OCI-LY1 (cell line): Measurements from ENCODE around the gene BPIFB4.

Experiments
- H2AFZ ChIP-seq: fragments of 200-600 bp; sonication (generic), shearing (Covaris generic); 2 replicates; pipeline ENCODE4 v1.6.0; 2014; ENCODE audit warnings: antibody characterized with exemption, mild to moderate bottlenecking, low read length
- H3F3A ChIP-seq: fragments of 200-600 bp; sonication (generic), shearing (Covaris generic); 2 replicates; pipeline ENCODE4 v1.6.0; 2014; ENCODE audit warnings: mild to moderate bottlenecking, antibody characterized with exemption, low read length, moderate library complexity; ENCODE audit not compliant: insufficient read depth
- H3K27ac ChIP-seq: fragments of 200-600 bp; sonication (generic); 2 replicates; pipeline ENCODE4 v1.5.1; 2014; ENCODE audit warnings: low read length, mixed run types, mild to moderate bottlenecking, low read depth; ENCODE audit not compliant: poor library complexity, severe bottlenecking
- H3K27me3 ChIP-seq: fragments of 200-600 bp; sonication (generic); 2 replicates; pipeline ENCODE4 v1.6.0; 2014; ENCODE audit warnings: antibody characterized with exemption, mild to moderate bottlenecking, low read length, moderate library complexity; ENCODE audit not compliant: insufficient read depth
- H3K36me3 ChIP-seq: fragments of 200-600 bp; sonication (generic); 2 replicates; pipeline ENCODE4 v1.6.1; 2014; ENCODE audit warnings: mild to moderate bottlenecking, antibody characterized with exemption, low read length, moderate library complexity, mixed read lengths; ENCODE audit not compliant: insufficient read depth
- H3K4me1 ChIP-seq: fragments of 200-600 bp; sonication (generic); 2 replicates; pipeline ENCODE4 v1.5.1; 2014; ENCODE audit warnings: mild to moderate bottlenecking, low read length, moderate library complexity; ENCODE audit not compliant: insufficient read depth, severe bottlenecking
- H3K4me2 ChIP-seq: fragments of 200-600 bp; sonication (generic), shearing (Covaris generic); 2 replicates; pipeline ENCODE4 v1.6.1; 2014; ENCODE audit warnings: low read length
- H3K4me3 ChIP-seq: fragments of 200-600 bp; sonication (generic); 2 replicates; pipeline ENCODE4 v1.5.1; 2014; ENCODE audit warnings: low read length, low read depth, mild to moderate bottlenecking, mixed read lengths; ENCODE audit not compliant: poor library complexity, severe bottlenecking
- H3K79me2 ChIP-seq: fragments of 200-600 bp; shearing (Covaris generic); 2 replicates; pipeline ENCODE4 v1.6.1; 2016; ENCODE audit warnings: mixed run types, low read length, mixed read lengths; ENCODE audit not compliant: insufficient read depth
- H3K9ac ChIP-seq: fragments of 200-600 bp; sonication (generic), shearing (Covaris generic); 2 replicates; pipeline ENCODE4 v1.6.1; 2014; ENCODE audit warnings: mild to moderate bottlenecking, low read length, mixed read lengths
- H3K9me2 ChIP-seq: fragments of 200-600 bp; sonication (generic), shearing (Covaris generic); 2 replicates; pipeline ENCODE4 v1.6.1; 2014; ENCODE audit warnings: low read depth, mild to moderate bottlenecking, low read length, mixed read lengths
- H3K9me3 ChIP-seq: fragments of 200-600 bp; shearing (Covaris generic); 2 replicates; pipeline ENCODE4 v1.6.1; 2014; ENCODE audit warnings: low read length, mixed read lengths
- H4K20me1 ChIP-seq: fragments of 200-600 bp; sonication (generic), shearing (Covaris generic); 2 replicates; pipeline ENCODE4 v1.6.0; 2016; ENCODE audit warnings: mild to moderate bottlenecking, low read length; ENCODE audit not compliant: insufficient read depth
- EZH2 ChIP-seq: fragments of 200-600 bp; sonication (generic), shearing (Covaris generic); IDR thresholded peaks from 2 replicates; pipeline ENCODE4 v1.8.0; 2017; ENCODE audit warnings: borderline replicate concordance, mixed run types, mild to moderate bottlenecking, antibody characterized with exemption, low read length, moderate library complexity, mixed read lengths
- TF ChIP-seq, protein P1 (sequence below): fragments of 200-600 bp; sonication (generic), shearing (Covaris generic); IDR thresholded peaks from 2 replicates; pipeline ENCODE4 v1.5.1; 2017; ENCODE audit warnings: mild to moderate bottlenecking, antibody characterized with exemption, low read length, moderate library complexity, mixed read lengths

Gene BPIFB4

GRCh38 chr20:33059136-33059535 lies 20.3 kb upstream of the BPIFB4 start:
- TF ChIP-seq, protein P1, sequence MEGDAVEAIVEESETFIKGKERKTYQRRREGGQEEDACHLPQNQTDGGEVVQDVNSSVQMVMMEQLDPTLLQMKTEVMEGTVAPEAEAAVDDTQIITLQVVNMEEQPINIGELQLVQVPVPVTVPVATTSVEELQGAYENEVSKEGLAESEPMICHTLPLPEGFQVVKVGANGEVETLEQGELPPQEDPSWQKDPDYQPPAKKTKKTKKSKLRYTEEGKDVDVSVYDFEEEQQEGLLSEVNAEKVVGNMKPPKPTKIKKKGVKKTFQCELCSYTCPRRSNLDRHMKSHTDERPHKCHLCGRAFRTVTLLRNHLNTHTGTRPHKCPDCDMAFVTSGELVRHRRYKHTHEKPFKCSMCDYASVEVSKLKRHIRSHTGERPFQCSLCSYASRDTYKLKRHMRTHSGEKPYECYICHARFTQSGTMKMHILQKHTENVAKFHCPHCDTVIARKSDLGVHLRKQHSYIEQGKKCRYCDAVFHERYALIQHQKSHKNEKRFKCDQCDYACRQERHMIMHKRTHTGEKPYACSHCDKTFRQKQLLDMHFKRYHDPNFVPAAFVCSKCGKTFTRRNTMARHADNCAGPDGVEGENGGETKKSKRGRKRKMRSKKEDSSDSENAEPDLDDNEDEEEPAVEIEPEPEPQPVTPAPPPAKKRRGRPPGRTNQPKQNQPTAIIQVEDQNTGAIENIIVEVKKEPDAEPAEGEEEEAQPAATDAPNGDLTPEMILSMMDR: no peak
- TF ChIP-seq EZH2: no peak
- no peaks in the 10 kb centered on the region for H3K4me1 ChIP-seq
- no peaks in the 10 kb centered on the region for H3K36me3 ChIP-seq
- no peaks in the 10 kb centered on the region for H3K9me3 ChIP-seq
- no peak overlapping the region for H3K4me2 ChIP-seq
- H3K4me3 ChIP-seq: no peak overlapping the region
- H3F3A ChIP-seq: no peaks in the 10 kb centered on the region
- H3K9ac ChIP-seq: no peak overlapping the region
- no peak overlapping the region for H3K27ac ChIP-seq
- H2AFZ ChIP-seq: no peak overlapping the region
- H3K27me3 ChIP-seq: 0 out of 2 replicates have a peak, but pooled peaks cover 5% of the 10 kb centered on the region
- no peaks in the 10 kb centered on the region for H3K9me2 ChIP-seq
- H3K79me2 ChIP-seq: no peaks in the 10 kb centered on the region
- no peaks in the 10 kb centered on the region for H4K20me1 ChIP-seq

DNA sequence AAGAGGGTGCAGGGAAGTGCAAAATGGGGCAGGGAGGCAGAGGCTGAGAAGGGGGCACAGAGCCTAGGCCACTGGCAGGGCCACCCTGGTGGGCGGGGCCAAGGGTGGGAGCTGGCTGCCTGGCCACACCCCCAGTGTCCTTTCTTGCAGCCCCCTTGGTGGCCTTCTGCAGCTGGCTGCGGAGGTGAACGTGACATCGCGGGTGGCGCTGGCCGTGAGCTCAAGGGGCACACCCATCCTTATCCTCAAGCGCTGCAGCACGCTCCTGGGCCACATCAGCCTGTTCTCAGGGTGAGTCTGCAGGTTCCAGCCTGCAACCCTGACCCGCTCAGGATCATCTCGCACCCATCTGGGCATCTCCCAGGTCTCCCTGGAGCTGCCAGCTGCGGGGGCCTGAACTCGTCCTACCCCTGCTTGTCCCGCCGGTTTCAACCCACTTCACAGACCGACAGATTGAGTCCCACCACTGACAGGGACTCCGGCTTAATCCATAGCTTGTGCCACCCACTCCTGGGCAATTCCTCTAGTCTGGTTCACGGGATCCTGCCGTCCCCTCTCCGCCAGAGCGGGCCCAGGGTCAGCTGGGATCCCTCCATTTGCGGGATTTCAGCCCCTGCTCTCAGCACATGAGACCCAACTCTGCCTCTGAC lies 19.6 kb upstream of the BPIFB4 start:
- no peak for TF ChIP-seq EZH2
- TF ChIP-seq, protein P1: no peak
- H3K9ac ChIP-seq: no peak overlapping the region
- no peak overlapping the region for H3K27ac ChIP-seq
- no peaks in the 10 kb centered on the region for H4K20me1 ChIP-seq
- H3F3A ChIP-seq: no peaks in the 10 kb centered on the region
- no peak overlapping the region for H3K4me3 ChIP-seq
- no peaks in the 10 kb centered on the region for H3K36me3 ChIP-seq
- no peaks in the 10 kb centered on the region for H3K79me2 ChIP-seq
- H3K27me3 ChIP-seq: 0 out of 2 replicates have a peak, but pooled peaks cover 5% of the 10 kb centered on the region
- H3K9me2 ChIP-seq: no peaks in the 10 kb centered on the region
- H3K4me1 ChIP-seq: no peaks in the 10 kb centered on the region
- no peak overlapping the region for H3K4me2 ChIP-seq
- H2AFZ ChIP-seq: no peak overlapping the region
- H3K9me3 ChIP-seq: no peaks in the 10 kb centered on the region

DNA sequence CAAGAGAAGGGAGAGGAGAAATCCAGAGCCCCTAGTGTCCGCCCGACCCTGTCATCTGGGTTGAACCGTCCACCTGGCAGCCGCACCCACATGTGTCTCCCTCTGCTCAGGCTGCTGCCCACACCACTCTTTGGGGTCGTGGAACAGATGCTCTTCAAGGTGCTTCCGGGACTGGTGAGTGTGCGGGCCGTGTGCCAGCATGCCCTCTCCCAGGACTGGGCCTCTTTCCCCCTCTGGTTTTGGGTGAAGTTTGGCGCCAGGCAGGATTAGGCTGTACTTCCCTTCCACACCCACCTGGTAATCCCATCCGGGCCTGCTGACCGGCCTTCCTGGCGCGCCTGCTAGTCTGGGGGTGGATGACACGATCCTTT lies 17.8 kb upstream of the BPIFB4 start:
- no peak overlapping the region for H3K4me3 ChIP-seq
- H3K27ac ChIP-seq: no peak overlapping the region
- no peak overlapping the region for H2AFZ ChIP-seq
- no peaks in the 10 kb centered on the region for H3K9me2 ChIP-seq
- H3K4me2 ChIP-seq: no peak overlapping the region
- H3K27me3 ChIP-seq: 0 out of 2 replicates have a peak, but pooled peaks cover 5% of the 10 kb centered on the region
- no peaks in the 10 kb centered on the region for H3K79me2 ChIP-seq
- TF ChIP-seq EZH2: no peak
- TF ChIP-seq, protein P1: no peak
- no peaks in the 10 kb centered on the region for H3K9me3 ChIP-seq
- H3K36me3 ChIP-seq: no peaks in the 10 kb centered on the region
- H3K9ac ChIP-seq: no peak overlapping the region
- H3F3A ChIP-seq: no peaks in the 10 kb centered on the region
- H3K4me1 ChIP-seq: no peaks in the 10 kb centered on the region
- H4K20me1 ChIP-seq: no peaks in the 10 kb centered on the region
